HG03378 (cell line): Measurements from ENCODE around the gene WDR90.
"Not testable (repeated sequence)": the region's sequence is repeated elsewhere in the genome, so short reads cannot be mapped to it uniquely, and the experiment has no call there.

ENCODE experiments used
- ATAC-seq: cut with Tn5 transposase; IDR thresholded peaks from one replicate; pipeline ENCODE4 v1.9.1; 2021; ENCODE audit warnings: mild to moderate bottlenecking, moderate library complexity; ENCODE audit not compliant: unreplicated experiment

The WDR90 gene

DNA sequence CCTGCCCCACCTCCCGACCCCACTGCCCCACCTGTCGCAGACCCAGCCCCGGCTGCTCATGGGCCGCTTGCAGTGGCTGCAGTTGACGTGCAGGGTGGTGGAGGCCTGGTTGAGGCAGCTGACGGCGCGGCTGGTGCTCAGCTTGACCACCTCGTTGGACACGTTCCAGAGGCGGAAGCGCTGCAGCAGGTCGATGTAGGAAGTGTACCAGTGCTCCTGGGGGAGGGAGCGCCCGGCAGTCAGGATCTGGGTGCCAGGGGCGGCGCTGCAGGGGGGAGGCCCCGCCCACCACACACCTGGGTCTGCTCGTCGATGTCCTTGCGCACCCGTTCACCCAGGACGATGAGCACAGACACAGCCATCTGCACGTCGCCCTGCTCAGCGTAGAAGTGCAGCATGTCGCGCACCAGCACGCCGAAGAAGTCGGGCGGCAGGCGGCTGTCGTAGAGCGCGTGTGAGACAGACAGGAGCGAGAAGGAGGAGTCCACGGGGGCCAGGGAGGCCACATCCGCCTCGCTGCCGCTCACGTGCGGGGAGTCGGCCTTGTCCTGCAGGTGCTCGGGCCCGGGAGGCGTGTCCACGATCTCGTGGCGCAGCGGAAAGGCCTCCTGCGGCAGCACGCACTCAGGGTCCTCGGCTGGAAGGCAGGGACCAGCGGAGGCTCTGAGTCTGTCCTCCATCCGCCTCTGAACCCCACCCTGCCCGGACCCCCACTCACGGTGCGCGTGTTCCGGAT lies 36.0 kb downstream of the WDR90 start:
- ATAC-seq, result no peak

- ATAC-seq, result no peak
These were observed 36.8 kb downstream of the WDR90 start for GRCh38 chr16:685967-686366.

GRCh38 chr16:686459-687260 lies 37.5 kb downstream of the WDR90 start:
- ATAC-seq, result no peak

GRCh38 chr16:687499-687898 lies 38.3 kb downstream of the WDR90 start:
- no peak for ATAC-seq

DNA sequence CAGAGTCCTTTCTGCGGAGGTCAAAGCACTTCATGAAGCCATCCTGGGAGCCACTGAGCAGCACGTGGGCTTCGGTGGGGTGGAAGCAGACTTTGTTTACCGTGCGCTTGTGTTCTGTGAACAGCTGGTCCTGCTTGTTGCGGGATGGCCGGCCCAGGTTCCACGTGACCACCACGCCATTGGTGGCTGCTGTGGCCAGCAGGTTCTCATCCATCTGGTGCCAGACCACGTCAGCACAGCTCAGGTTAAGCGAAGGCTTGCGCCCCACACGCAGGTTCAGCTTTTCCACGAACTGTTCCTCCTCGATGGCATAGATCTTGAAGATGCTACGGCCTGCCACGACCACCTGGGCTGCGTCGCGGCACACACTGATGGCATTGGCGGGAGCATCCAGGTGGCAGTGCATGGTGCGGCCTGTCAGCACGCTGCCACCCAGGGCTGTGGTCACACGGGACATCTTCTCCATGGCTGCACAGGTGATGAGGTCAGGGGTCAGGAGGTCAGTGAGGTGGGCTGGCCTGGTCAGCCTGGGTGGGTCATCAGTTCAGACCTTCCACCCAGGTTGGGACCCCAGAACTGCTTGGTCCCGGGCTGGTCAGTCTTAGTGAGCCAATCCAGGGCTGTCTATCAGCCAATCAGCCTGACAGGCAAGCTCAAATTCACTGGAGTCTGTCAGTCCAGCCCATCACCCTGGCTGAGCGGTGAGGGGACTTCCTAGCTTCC lies 40.2 kb downstream of the WDR90 start:
- ATAC-seq, result no peak

GRCh38 chr16:691242-691641 lies 42.1 kb downstream of the WDR90 start:
- ATAC-seq, result not testable (repeated sequence)

DNA sequence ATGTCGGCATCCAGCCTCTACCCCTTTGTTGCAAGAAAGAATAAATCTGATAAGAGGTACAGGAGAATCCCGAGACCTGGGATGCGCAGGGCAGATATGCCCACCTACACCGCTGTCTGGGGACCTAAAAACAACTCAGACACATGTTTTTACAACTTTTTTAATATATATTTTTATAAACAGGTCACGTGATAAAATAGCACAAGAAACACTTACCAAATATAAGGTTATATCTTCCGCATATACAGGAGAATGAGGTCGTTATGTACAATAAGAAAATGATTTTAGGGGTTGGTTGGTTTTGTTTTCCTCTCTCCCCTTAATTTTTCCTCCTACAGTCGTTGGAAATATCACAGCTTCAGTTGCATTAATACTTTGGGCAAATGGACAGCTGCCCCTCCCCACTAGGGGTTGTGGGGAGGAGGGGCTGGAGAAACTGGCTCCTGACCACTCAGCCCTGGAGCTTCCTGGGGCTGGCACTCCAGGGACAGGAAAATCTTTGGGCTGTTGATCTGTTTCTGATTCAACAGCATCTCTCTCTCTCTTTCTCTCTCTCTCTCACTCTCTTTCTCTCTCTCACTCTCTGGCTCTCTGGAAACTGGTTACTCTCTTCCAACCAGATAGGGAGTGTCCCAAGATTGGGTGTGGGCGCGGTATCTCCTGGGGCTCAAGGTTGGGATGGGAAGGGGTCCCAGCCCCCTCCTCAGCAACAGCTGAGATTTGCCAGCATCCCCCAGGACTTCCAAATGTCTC lies 43.4 kb downstream of the WDR90 start:
- no peak for ATAC-seq

GRCh38 chr16:693364-693763 lies 44.2 kb downstream of the WDR90 start:
- no peak for ATAC-seq

DNA sequence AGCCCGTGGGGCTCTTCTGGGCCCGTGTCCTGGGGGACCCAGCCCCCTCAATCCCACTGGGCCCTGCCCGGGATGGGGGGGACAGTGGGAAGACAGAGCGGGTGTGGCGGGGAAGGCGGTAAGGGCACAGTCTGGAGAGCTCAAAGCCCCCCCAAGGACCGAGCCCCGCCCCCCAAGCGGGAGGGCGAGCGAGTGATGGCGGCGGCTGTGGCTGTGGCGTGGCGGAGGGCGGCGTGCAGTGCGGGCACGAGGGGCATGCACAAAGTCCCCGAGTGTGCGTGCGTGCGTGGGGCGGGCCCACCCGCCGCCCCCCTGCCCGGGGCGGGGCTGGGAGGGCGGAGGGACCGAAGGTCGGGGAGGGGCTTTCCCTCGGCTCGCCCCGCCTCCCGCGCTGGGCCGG lies 44.6 kb downstream of the WDR90 start:
- ATAC-seq, result no peak

- ATAC-seq, result no peak
These were observed 45.2 kb downstream of the WDR90 start for GRCh38 chr16:694187-694862.

DNA sequence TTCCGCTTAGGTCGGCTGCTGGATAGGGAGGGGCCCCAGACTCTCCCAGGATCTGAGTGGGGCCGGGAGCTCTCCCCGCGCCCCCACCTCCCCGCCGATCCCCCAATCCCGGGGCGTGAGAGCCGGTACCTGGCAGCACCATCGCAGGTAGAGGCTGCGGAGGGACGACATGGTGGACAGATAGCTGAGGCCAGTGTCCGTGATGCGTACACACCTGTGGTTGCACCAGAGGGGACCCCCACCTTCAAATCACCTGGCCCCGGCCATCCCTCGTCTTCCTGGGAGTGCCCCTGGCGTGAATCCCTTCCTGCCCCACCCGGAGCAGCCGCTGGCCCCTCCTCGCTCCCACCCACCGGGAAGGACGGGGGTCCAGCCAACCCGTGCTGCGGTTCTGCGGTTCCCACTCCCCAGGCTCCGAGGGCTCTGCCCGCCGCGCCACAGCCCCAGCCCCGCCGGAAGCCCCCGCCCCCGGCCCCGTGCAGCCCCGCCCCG lies 45.7 kb downstream of the WDR90 start:
- ATAC-seq, result no peak

DNA sequence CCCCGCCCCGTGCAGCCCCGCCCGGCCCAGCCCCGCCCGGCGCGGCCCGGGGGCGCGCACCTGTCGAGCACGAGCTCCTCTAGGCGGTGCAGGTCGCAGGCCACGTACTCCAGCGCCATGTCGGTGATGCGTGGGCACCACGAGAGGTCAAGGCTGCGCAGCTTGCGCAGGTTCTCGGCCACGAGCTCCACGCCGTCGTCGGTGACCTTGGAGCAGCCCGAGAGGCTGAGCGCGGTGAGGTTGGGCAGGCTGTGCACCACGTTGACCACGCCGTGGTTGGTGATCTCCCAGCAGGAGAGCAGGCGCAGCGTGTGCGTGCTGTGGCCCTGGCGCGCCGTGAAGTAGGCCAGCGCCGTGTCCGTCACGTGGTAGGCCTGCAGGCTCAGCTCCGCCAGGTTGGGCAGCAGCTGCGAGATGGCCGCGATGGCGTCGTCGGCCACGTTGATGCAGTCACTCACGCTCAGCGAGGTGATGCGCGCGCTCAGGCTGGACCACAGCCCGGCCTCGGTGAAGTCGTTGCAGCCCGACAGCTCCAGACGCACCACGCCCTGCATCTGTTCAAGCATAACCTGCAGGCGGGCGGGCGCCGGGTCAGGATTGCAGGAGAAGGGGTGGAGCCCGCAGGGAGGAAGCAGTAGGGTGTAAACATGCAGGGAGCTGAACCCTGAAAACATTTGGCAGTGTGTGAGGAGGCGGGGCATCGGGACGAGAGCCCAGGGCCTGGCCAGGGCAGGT lies 46.4 kb downstream of the WDR90 start:
- ATAC-seq, result no peak

DNA sequence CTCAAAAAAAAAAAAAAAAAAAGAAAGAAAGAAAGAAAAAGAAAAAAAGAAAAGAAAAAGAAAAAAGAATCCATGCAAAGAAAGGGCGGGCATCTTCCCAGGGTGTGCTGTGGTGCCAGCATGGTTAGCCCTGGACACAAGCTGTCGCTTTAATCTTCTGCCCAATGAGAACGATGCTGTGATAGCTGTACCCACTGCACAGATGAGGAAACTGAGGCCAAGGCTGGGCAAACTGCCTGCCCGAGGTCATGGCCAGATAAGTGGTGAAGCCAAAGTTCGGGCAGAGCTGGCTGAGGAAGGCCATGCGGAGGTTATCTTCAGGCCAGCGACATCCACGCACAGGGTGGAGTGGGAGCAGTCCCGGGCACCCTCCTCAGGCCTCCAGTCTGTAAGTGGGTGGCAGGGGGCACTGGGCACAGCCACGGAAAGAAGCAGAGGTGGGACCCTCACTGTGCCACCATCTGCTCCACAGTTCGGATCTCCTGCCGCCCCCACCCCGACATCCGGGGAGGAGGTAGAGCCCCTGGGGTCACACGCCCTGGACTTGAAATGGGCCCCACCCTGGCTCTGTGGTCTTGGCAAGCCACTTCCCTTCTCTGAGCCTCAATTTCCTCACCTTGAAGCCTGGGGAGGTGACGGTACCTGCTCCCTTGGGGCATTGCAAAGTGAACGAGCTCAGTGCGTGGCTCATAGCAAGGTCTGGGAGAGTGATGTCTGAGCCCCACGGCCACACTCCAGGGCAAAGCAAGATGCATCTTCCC lies 49.9 kb downstream of the WDR90 start:
- no peak for ATAC-seq

GRCh38 chr16:700684-701584 lies 51.8 kb downstream of the WDR90 start:
- ATAC-seq, result no peak

DNA sequence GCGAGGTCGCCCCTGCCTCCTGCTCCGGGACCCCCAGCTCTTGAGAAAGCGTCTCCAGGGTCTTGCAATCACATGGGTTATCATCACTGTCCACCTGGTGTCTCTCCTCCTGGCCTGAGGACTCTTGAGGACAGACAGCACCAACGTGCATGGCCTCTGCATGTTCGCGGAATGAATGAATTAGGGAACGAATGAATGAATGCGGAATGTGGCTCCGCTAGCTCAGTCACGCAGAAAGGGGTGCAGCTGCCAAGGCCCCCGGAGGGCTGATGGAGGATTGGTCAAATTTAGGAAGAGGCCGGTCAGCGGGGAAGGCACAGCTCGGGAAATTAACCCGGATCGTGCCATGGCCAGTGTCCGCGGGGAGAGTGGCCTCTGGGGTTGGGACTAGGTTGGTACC lies 53.2 kb downstream of the WDR90 start:
- ATAC-seq, result no peak

GRCh38 chr16:703406-703805 lies 54.2 kb downstream of the WDR90 start:
- ATAC-seq, result no peak

DNA sequence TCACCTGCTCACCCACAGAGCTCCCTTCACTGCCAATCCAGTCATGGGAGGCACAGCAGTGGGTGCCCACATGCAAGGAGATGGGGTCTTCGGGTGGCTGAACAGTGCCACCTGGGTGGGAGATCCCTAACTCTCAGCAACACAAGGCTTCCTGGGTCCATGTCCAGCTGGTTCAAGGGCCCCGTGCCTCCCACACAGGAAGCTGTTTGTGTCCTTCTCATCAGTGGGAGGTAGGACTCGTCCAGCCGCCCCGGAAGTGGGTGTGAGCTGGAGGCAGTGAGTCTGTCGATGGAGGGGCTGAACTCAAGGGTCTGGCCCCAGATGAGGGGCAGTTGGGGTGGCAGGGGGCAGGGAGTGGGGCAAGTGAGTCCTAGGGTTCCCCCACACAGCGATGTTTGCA lies 54.9 kb downstream of the WDR90 start:
- ATAC-seq, result no peak
